ENCODE measurements around the gene LEMD3. TPM values are rescaled to one million over a fixed set of nuclear protein-coding genes. Genes with fewer than 3 reads are reported as not detected.

Gene LEMD3
- polyA plus RNA-seq (ENCODE audit: insufficient read length in 3 of 3): 10 to 100 TPM; 34.5 to 41.7 (median 37.6) TPM
- long read RNA-seq, donor 1, full-length matches to known transcripts: 6 of 6 reads
- long read RNA-seq, donor 1, partial matches to known transcripts: 0 of 6 reads
- long read RNA-seq, donor 1, other reads (novel, unspliced or antisense): 0 of 6 reads
- long read RNA-seq, donor 2, full-length matches to known transcripts: 7 of 7 reads
- long read RNA-seq, donor 2, partial matches to known transcripts: 0 of 7 reads
- long read RNA-seq, donor 2, other reads (novel, unspliced or antisense): 0 of 7 reads
- long read RNA-seq, donor 3, full-length matches to known transcripts: 4 of 4 reads
- long read RNA-seq, donor 3, partial matches to known transcripts: 0 of 4 reads
- long read RNA-seq, donor 3, other reads (novel, unspliced or antisense): 0 of 4 reads
- long read RNA-seq, donor 4, full-length matches to known transcripts: 6 of 6 reads
- long read RNA-seq, donor 4, partial matches to known transcripts: 0 of 6 reads
- long read RNA-seq, donor 4, other reads (novel, unspliced or antisense): 0 of 6 reads
- long read RNA-seq, donor 5, full-length matches to known transcripts: 1 of 1 reads
- long read RNA-seq, donor 5, partial matches to known transcripts: 0 of 1 reads
- long read RNA-seq, donor 5, other reads (novel, unspliced or antisense): 0 of 1 reads
- long read RNA-seq, donor 6, partial matches to known transcripts: 0 of 2 reads
- long read RNA-seq, donor 6, other reads (novel, unspliced or antisense): 0 of 2 reads
- long read RNA-seq, donor 7, full-length matches to known transcripts: 8 of 14 reads
- long read RNA-seq, donor 7, partial matches to known transcripts: 6 of 14 reads
- long read RNA-seq, donor 7, other reads (novel, unspliced or antisense): 0 of 14 reads
- long read RNA-seq, donor 8, full-length matches to known transcripts: 1 of 1 reads
- long read RNA-seq, donor 8, partial matches to known transcripts: 0 of 1 reads
- long read RNA-seq, donor 8, other reads (novel, unspliced or antisense): 0 of 1 reads
- long read RNA-seq, donor 9, full-length matches to known transcripts: 3 of 3 reads
- long read RNA-seq, donor 9, partial matches to known transcripts: 0 of 3 reads
- long read RNA-seq, donor 9, other reads (novel, unspliced or antisense): 0 of 3 reads
- long read RNA-seq, donor 10, full-length matches to known transcripts: 6 of 12 reads
- long read RNA-seq, donor 10, partial matches to known transcripts: 6 of 12 reads
- long read RNA-seq, donor 10, other reads (novel, unspliced or antisense): 0 of 12 reads
- long read RNA-seq, donor 11, full-length matches to known transcripts: 6 of 6 reads
- long read RNA-seq, donor 11, partial matches to known transcripts: 0 of 6 reads
- long read RNA-seq, donor 11, other reads (novel, unspliced or antisense): 0 of 6 reads
- long read RNA-seq, donor 12, full-length matches to known transcripts: 8 of 17 reads
- long read RNA-seq, donor 12, partial matches to known transcripts: 9 of 17 reads
- long read RNA-seq, donor 12, other reads (novel, unspliced or antisense): 0 of 17 reads
- long read RNA-seq, donor 13, full-length matches to known transcripts: 1 of 1 reads
- long read RNA-seq, donor 13, partial matches to known transcripts: 0 of 1 reads
- long read RNA-seq, donor 13, other reads (novel, unspliced or antisense): 0 of 1 reads
- long read RNA-seq, donor 14: 0 reads
- long read RNA-seq, donor 15, full-length matches to known transcripts: 14 of 14 reads
- long read RNA-seq, donor 15, partial matches to known transcripts: 0 of 14 reads
- long read RNA-seq, donor 15, other reads (novel, unspliced or antisense): 0 of 14 reads
- long read RNA-seq, donor 16, full-length matches to known transcripts: 7 of 7 reads
- long read RNA-seq, donor 16, partial matches to known transcripts: 0 of 7 reads
- long read RNA-seq, donor 16, other reads (novel, unspliced or antisense): 0 of 7 reads

GRCh38 chr12:65169320-65170208, at the start of gene LEMD3:
Gene LEMD3, plus strand, starts transcription at chr12:65169583. Its CDS starts 14 bp downstream, at chr12:65169597.
- DNase-seq: peak; percentile 97

GRCh38 chr12:65121049-65121955, 48.1 kb upstream of the LEMD3 start, which contains the start of gene WIF1:
Gene WIF1, minus strand, starts transcription at chr12:65121305. Its CDS starts 114 bp downstream, at chr12:65121191.
- DNase-seq: peak; percentile 31

DNA sequence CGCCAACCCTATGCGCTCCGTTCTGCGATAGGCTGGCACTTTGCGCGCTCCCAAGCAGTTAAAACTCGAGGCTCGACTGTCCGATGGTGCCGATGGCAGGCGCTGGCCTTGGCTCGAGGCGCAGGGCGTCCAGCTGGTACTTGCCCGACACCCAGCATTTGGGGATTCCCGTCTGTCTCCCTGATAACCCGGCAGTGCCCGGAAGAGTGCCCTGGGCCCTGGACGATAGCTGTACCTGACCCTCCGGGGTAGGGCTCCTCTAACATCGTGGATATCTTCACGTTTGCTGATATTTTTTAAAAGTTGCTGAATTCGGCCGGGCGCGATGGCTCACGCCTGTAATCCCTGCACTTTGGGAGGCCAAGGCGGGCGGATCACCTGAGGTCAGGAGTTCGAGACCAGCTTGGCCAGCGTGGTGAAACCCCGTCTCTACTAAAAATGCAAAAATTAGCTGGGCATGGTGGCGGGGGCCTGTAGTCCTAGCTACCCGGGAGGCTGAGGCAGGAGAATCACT, 47.4 kb upstream of the LEMD3 start:
- DNase-seq: no peak

GRCh38 chr12:65122703-65123102, 46.7 kb upstream of the LEMD3 start:
- DNase-seq: peak; percentile 15

DNA sequence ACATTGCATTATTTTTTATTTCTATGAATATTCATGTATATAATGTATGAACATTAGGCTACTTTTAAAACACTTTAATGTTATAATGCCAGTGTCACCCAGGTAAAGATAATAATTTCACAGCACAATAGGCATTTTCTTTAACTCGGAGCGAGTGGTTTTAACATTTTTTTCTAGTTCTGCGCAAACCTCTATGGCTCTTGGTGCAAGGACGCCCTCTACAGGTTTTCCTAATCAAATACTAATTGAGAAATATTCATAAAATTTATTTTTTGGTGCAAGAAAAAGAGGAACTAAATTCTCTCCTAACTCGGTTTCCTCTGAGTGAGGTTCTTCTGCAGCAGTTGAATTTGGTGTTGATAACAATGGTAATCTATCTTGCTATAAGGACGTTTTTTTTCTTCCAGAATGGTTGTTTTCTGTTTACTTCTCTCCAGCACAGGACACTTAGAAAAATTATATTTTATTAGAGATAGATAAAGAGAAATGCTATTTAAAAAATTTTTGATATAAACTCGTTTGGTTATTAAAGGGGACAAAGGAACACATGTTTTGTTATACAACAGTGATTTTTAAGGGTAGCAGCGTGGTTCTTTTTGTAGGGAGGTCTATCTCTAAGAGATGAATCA, 45.8 kb upstream of the LEMD3 start:
- peak; percentile 28 for DNase-seq

DNA sequence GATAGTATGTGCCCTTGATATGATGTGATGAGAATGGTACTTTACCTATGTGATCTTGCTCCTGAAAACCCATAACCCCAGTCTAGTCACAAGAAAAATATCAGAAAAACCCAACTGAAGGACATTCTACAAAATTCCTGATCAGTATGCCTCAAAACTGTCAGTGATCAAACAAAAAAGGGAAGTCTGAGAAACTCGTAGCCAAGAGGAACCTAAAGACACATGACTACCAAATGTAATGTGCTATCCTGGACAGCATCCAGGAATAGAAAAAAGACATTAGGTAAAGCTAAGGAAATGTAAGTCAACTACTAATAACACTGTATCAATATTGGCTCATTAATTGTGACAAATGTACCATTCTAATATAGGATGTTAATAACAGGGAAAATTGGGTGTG, 44.1 kb upstream of the LEMD3 start:
- DNase-seq: no peak

GRCh38 chr12:65125975-65126374, 43.4 kb upstream of the LEMD3 start:
- no peak for DNase-seq

- no peak for DNase-seq
These were observed 42.9 kb upstream of the LEMD3 start for GRCh38 chr12:65126482-65126881.

GRCh38 chr12:65133879-65134278, 35.5 kb upstream of the LEMD3 start:
- no peak for DNase-seq

DNA sequence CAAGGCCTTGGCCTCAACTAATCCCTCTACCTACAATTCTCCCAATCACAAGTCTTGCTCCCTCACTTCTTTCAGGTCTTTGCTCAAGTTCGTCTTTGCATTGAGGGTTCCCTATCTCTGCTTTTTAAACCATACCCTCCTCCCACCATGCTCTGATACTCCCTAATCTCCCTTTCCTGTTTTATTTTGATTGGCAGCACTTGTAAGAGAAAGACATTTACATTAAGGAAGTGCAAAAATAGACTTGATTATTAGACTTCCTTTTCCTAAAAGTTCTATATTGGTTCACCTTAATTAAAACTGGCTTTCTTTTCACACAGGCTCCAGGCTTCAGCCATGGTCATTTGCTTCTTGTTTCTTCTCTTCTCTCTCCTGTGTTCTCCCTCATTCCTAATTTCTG, 30.0 kb upstream of the LEMD3 start:
- DNase-seq: no peak

- DNase-seq: no peak
These were observed 28.6 kb upstream of the LEMD3 start for GRCh38 chr12:65140738-65141137.

DNA sequence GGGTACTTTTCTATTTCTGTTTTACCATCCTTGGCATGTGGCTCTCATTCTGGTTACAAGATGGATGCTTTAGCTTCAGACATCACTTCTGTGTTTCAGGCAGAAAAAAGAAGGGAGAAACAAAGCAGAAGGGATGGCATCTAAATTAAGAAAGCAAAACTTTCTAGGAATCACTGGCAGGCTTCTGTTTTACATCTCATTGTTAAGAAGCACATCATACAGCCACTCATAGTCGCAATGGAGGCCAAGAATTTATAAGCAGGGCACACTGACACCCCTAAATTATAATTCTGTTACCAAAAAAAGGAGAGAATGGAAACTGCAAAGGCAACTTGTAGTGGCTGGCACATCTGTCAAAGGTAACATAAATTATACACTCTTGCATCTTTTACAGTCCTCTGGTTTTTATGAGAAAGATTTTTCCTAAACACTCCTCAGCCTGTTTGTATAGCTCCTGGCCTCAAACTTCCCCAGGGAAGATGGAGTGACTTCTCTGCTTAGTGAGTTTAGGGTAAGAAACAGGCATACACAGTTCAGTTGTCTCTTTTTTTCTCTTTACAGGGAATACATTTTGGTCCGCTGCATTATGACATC, 22.0 kb upstream of the LEMD3 start:
- DNase-seq: no peak

DNA sequence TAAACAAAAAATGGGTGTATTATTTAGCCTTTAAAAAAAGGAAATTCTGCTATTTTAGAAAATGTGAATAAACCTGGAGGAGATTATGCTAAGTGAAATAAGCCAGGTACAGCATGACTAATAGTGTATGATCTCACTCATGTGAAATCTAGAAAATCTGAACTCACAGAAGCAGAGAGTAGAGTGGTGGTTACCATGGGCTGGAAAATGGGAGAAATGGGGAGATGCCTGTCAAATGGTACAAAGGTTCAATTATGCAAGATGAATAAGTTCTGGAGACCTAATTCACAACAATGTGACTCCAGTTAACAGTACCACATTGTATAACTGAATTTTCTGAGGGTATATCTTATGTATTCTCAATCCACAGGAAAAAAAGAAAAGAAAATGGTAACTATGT, 17.4 kb upstream of the LEMD3 start:
- DNase-seq: no peak

DNA sequence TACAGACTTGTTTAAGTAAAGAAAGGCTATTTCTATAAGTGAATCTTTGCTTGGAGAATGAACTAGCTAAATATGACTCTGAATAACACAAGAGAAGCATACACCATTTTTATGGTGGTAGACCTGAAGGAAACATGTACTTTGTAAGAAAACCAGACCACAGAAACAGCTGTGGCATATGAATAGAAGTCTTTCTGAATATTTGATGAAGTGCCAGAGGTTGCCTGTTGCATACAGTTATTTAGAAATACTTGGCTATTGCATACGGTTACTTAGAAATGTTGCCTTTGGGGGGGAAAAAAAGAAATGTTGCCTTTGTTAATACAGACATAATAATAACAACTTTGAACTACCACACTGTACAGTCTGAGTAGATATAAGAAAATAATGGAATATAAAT, 16.8 kb upstream of the LEMD3 start:
- DNase-seq: no peak

DNA sequence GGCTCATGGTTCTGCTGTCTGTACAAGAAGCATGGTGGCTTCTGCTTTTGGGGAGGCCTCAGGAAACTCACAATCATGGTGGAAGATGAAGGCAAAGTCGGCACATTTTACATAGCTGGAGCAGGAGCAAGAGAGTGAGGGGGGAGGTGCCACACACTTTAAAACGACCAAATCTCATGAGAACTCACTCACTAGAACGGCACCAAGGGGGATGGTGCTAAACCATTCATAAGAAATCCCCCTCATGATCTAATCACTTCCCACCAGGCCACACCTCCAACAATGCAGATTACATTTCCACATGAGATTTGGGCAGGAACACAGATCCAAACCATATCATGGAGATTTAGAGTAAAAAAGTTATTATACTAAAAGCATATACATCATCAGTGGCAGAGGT, 13.6 kb upstream of the LEMD3 start:
- no peak for DNase-seq

GRCh38 chr12:65156366-65156841, 13.0 kb upstream of the LEMD3 start:
- DNase-seq: no peak

DNA sequence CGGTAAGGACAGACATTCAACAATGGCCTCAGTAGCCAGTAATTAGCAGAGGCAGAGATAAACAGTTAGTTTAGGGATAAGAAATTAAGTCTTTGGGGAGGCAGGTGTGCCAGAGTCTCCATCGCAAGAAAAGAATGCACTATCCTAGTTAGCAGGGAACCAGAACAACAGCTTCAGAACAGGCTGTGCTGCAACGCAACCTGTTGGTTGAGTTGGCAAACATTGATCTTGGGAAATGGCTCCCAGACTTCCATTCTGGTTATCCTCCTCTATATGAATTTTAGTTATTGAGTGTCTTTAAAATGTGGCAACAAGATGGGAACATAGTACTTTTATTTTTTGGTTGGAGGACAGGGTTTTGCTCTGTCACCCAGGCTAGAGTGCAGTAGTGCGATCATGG, 12.3 kb upstream of the LEMD3 start:
- no peak for DNase-seq
